GM18858 (cell line): Measurements from ENCODE around the gene GTF2A1.

Experiments
- ATAC-seq: cut with Tn5 transposase; IDR thresholded peaks from one replicate; pipeline ENCODE4 v1.9.1; 2021; ENCODE audit not compliant: unreplicated experiment

GTF2A1 gene

DNA sequence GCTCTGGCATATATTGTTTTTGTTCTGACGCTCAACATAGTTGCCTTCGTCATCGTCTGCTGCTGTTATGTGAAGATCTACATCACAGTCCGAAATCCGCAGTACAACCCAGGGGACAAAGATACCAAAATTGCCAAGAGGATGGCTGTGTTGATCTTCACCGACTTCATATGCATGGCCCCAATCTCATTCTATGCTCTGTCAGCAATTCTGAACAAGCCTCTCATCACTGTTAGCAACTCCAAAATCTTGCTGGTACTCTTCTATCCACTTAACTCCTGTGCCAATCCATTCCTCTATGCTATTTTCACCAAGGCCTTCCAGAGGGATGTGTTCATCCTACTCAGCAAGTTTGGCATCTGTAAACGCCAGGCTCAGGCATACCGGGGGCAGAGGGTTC is 77.0 kb downstream of the GTF2A1 start:
- ATAC-seq = no peak

DNA sequence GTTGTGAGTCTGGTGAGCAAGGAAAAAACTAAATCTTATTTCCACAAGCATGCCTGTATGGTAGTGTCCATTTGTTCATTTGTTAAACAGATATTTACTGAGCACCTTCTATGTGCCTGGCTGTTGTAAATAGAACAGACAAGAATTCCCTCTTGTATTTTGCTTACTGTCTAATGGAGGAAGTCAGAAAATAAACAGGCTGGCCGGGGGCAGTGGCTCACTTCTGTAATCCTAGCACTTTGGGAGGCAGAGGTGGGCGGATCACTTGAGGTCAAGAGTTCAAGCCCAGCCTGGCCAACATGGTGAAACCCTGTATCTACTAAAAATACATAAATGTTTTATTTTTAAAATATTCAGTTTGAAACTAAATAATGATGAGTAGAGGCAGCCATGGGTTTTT is 79.3 kb downstream of the GTF2A1 start:
- no peak for ATAC-seq

DNA sequence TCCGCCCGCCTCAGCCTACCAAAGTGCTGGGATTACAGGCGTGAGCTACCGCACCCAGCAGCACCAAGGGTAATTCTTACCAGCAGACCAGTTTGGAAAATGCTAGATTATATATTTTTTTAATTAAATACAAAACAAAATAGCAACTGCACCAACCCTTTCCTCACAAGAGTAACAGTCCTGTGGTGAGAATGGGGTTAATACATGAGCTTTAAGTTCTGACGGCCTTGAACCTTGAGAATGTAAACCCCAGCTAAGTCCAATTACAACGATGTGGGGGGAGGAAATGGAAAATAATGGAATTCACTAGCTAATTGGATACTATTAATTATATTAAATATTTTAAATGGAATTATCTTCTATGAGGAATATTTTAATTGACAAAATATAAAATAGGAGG is 82.3 kb downstream of the GTF2A1 start:
- no peak for ATAC-seq

DNA sequence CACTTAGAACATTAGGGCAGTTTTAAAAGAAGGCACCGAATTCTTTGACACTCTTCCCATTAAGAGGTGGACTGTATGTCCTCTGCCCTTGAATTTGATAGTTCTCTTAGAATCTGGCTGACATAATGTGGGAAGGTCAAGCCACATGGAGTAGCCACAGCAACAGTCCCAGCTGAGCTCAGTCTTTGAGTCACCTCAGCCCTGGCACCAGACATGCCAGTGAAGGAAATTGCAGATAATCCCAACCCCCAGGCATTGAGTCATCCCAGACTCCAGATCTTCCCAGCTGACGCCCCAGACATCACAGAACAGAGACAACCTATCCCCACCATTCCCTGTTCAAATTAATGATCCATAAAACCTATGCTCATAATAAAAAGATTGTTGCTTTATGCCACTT is 83.4 kb downstream of the GTF2A1 start:
- no peak for ATAC-seq

DNA sequence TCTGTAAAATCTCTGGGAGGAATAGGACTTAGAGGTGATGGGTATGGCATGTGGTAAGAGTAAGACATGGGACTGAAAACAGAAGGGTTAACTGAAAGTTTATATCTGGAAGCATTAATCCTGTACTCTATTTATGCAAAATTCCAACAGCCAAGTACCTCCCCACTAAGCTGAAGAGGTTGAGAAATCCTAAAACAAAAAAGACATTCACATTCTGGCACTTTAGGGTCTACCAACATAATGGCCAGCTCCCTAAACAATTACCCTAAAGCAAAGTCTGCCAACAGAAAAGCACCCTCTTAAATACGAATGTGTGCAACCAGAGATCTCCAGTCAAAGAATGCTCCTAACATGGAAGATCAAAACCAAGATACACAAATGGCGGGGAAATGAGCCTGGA is 87.4 kb downstream of the GTF2A1 start:
- no peak for ATAC-seq

DNA sequence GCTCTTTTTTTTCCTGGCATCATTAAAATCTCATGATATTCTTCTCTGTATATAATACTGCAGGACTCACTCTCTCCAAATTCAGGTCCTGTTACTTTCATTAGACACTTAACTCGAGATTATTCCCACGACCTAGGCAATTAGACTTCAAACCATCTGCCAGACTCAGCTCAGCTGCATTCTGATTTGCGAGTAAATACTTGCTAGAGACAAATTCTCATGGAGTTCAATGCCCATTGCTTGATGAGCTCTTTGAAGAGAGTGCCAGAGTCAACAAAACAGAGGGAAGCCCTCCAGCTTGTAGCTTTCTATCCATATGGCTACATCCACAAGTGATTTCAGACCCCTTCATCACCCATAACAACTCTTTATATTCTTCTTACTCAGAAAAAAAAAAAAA is 88.3 kb downstream of the GTF2A1 start:
- ATAC-seq = no peak

DNA sequence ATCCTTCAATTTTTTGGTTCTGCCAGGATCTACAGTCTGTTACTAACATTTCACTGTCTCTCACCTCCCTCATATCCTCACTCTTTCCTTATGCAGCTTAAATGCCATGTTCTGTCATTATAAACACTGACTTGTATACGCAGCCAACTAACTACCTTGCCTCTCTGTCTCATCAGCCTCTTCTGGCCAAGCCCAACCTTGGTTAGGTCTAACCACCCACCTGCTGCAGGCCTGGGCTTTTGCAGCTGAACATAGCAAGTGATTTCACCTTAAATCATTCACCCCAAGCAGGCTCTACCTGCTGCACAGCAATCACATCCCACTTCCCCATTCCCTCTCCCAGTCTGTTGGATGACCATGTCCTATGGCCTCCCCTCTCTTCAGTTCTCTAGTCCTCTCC is 91.5 kb downstream of the GTF2A1 start:
- no peak for ATAC-seq

DNA sequence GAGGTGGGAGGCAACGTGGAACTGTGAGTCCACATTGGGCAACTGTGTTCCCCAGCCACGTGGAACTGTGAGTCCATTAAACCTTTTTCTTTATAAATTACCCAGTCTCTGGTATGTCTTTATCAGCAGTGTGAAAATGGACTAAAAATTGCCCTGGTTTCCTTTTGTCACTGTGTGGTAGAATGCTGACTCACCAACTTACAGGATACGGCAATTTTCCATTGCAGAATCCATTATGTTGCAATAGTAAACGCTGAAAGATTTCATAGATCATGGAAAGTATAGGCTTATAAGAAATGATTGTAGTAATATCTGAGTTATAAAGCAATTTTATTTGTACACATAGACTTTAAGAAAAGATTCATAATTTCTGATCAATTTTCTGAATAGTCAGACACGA is 93.0 kb downstream of the GTF2A1 start:
- ATAC-seq = no peak

DNA sequence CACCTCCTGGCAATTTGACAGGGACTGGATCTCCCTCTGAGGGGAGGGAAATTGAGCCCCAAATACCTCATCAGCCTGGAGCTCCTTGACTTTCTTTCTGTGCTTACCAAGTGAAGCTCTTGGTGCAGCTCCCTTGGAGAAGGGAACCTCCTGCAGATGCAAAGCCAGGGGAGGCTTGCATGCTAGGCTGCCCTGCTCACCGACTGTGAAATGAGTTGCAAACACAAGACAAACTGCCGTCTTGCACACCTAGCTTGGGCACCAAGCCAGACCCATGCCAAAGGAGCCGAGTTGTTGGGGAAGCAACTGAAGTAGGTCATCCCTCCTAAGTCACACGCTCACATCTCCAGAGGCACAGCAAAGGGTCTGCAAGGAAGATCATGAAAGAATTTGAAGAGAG is 95.2 kb downstream of the GTF2A1 start:
- no peak for ATAC-seq
